Embryonic facial prominence (tissue), 1 donor: ENCODE data around the gene FES.
"Not testable (repeated sequence)": the region's sequence is repeated elsewhere in the genome, so short reads cannot be mapped to it uniquely, and the experiment has no call there.

Experiments
- DNase-seq: peaks from one replicate; pipeline ENCODE4 v3.0.0-alpha.2; 2016; ENCODE audit errors: extremely low spot score

Gene FES

GRCh38 chr15:90891346-90891949 lies 7.1 kb downstream of the FES start:
- no peak for DNase-seq

- DNase-seq, result no peak
Observed at GRCh38 chr15:90892023-90892422, 7.7 kb downstream of the FES start.

- DNase-seq, result no peak
Observed at GRCh38 chr15:90892498-90893174, 8.3 kb downstream of the FES start.

- DNase-seq, result no peak
Observed at GRCh38 chr15:90893175-90894090, 9.1 kb downstream of the FES start.

- no peak for DNase-seq
Observed at GRCh38 chr15:90895571-90896117, 11.3 kb downstream of the FES start.

- not testable (repeated sequence) for DNase-seq
Observed at GRCh38 chr15:90897131-90897655, 12.9 kb downstream of the FES start.

- DNase-seq, result no peak
Observed at GRCh38 chr15:90901175-90902039, 17.1 kb downstream of the FES start.

GRCh38 chr15:90902040-90902839 lies 17.9 kb downstream of the FES start:
- DNase-seq, result no peak

GRCh38 chr15:90902840-90903732 lies 18.8 kb downstream of the FES start, which contains the start of gene MAN2A2:
Gene MAN2A2, plus strand, starts transcription at chr15:90903302. Its CDS starts 906 bp downstream, at chr15:90904208.
- DNase-seq, result no peak

GRCh38 chr15:90903733-90904536 lies 19.6 kb downstream of the FES start:
- no peak for DNase-seq

GRCh38 chr15:90904746-90905145 lies 20.4 kb downstream of the FES start:
- DNase-seq, result no peak

GRCh38 chr15:90905306-90906180 lies 21.2 kb downstream of the FES start:
- no peak for DNase-seq

- no peak for DNase-seq
Observed at GRCh38 chr15:90906181-90906849, 22.0 kb downstream of the FES start.

- no peak for DNase-seq
Observed at GRCh38 chr15:90907051-90907660, 22.9 kb downstream of the FES start.

- DNase-seq, result no peak
Observed at GRCh38 chr15:90907838-90908507, 23.7 kb downstream of the FES start.

- not testable (repeated sequence) for DNase-seq
Observed at GRCh38 chr15:90909449-90909848, 25.1 kb downstream of the FES start.
